AG04450 (cell line): ENCODE results near the gene UPK3A. TPM values are rescaled to one million over a fixed set of nuclear protein-coding genes. Genes with fewer than 3 reads are reported as not detected.

Experiments
- CTCF ChIA-PET: fragments of 300-600, 350-600 bp; formaldehyde crosslinking; extraction: SDS; loops from one replicate; lab custom pipeline; 2022; ENCODE audit warnings: antibody characterized with exemption, inconsistent platforms; lab: Charles Lee
- POLR2A ChIA-PET: fragments of 350-600 bp; formaldehyde crosslinking; extraction: SDS; loops from one replicate; lab custom pipeline; 2021; ENCODE audit warnings: antibody characterized with exemption, inconsistent platforms; lab: Yijun Ruan, JAX
- DNase-seq: peaks from one replicate; pipeline ENCODE4 v3.0.0-alpha.2; 2011; ENCODE audit warnings: low read depth, low spot score
- H3K27ac ChIP-seq: one replicate; pipeline ENCODE4 v1.5.1; 2012; ENCODE audit warnings: low read depth, low read length, control low read depth
- H3K27me3 ChIP-seq: one replicate; pipeline ENCODE4 v1.6.0; 2012; ENCODE audit warnings: low read length; ENCODE audit not compliant: control insufficient read depth, insufficient read depth
- H3K4me3 ChIP-seq: 2 replicates; pipeline ENCODE4 v1.5.1; 2011; ENCODE audit warnings: mild to moderate bottlenecking, low read depth, low read length, control low read depth
- H3K9me3 ChIP-seq: 2 replicates; pipeline ENCODE4 v1.5.1; 2012; ENCODE audit warnings: low read length; ENCODE audit not compliant: control insufficient read depth, insufficient read depth
- CTCF ChIP-seq: IDR thresholded peaks from 2 replicates; pipeline ENCODE4 v1.5.1; 2011; ENCODE audit warnings: low read depth, low read length, control low read depth, inconsistent platforms
- polyA plus RNA-seq: library from polyadenylated mRNA; depleted of rRNA; stranded (reverse); fragments of >200 nt; gene quantifications from 2 replicates; pipeline ENCODE4 v1.2.3, GENCODE V29; 2011

Gene UPK3A
- polyA plus RNA-seq, 1 experiment, result not detected

DNA sequence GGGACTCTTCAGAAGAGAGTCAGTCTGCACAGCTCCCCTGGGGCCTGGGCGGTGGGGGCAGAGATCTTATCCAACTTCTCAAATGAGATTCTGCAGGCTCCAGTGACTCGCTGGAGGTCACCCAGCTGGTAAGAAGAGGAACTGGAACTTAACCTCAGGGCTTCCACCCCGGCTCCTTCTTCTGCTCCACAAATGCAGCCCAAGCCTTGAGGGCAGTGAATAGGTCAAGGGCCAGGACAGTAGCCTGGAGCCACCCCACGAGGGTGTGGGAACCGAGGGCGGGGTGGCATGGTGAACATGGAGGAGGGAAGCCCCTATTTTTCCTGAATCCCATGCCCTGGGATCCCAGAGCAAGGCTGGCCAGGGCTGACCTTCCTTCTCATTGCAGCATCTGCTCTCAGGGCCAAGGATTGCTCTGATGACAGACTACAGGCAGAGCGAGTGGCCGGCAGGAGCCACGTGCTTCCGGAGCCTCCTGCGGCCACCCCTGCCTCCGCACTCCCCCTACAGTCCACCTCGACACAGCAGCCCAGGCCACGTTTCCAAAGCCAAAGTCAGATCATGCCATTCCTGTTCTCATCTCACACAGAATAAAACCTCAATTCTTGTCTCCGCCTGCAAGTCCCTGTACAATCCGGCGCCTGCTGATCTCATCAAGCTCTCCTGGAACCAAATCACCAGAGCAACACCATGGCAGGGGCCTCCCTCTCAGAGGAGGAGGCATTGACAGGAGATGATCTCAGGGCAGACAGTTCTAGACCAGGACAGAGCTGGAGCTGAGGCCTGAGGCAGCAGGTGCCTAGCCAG lies 21.1 kb upstream of the UPK3A start:
- TF ChIP-seq CTCF, result peak; percentile 74
- POLR2A ChIA-PET, result no interaction called here
- Histone ChIP-seq H3K9me3 (no peaks in the 10 kb centered on the region), H3K27ac (no peak overlapping the region), H3K27me3 (peaks cover 8% of the 10 kb centered on the region), H3K4me3 (no peak overlapping the region)
- CTCF ChIA-PET, result interaction anchor here (0.5 to 2.1 kb wide), 6 partner anchors 161 to 380 kb away, joined by 3 to 9 read pairs (median 3); no protein-coding TSS in a partner anchor
- peak; percentile 34 for DNase-seq

GRCh38 chr22:45265535-45265934 lies 19.2 kb upstream of the UPK3A start:
- peaks cover 7% of the 10 kb centered on the region for H3K27me3 ChIP-seq
- no peak overlapping the region for H3K4me3 ChIP-seq
- ChIA-PET POLR2A (no interaction called here), CTCF (no interaction called here)
- DNase-seq, result no peak
- no peak overlapping the region for H3K27ac ChIP-seq
- H3K9me3 ChIP-seq, result no peaks in the 10 kb centered on the region
- TF ChIP-seq CTCF, result no peak

GRCh38 chr22:45268167-45268957 lies 16.4 kb upstream of the UPK3A start:
- peaks cover 5% of the 10 kb centered on the region for H3K27me3 ChIP-seq
- ChIA-PET POLR2A (no interaction called here), CTCF (interaction anchor here (0.6 to 1.9 kb wide), 6 partner anchors 16 to 285 kb away, joined by 3 to 13 read pairs (median 3); no protein-coding TSS in a partner anchor)
- H3K9me3 ChIP-seq, result no peaks in the 10 kb centered on the region
- no peak overlapping the region for H3K27ac ChIP-seq
- no peak for DNase-seq
- TF ChIP-seq CTCF, result no peak
- H3K4me3 ChIP-seq, result peak overlapping the region; percentile 67

GRCh38 chr22:45268958-45269844 lies 15.5 kb upstream of the UPK3A start:
- H3K27me3 ChIP-seq, result peaks cover 3% of the 10 kb centered on the region
- no peaks in the 10 kb centered on the region for H3K9me3 ChIP-seq
- peak; percentile 72 for TF ChIP-seq CTCF
- CTCF ChIA-PET, result interaction anchor here (1.0 to 3.6 kb wide), 5 partner anchors 17 to 284 kb away, joined by 3 to 20 read pairs (median 5); no protein-coding TSS in a partner anchor
- no peak overlapping the region for H3K27ac ChIP-seq
- POLR2A ChIA-PET, result no interaction called here
- peak; percentile 23 for DNase-seq
- peak overlapping the region; percentile 67 for H3K4me3 ChIP-seq
